Measurements from ENCODE around the gene PIGZ.
A peak's percentile ranks its signal among the peaks of the same experiment; 100 is the strongest.

PIGZ gene

DNA sequence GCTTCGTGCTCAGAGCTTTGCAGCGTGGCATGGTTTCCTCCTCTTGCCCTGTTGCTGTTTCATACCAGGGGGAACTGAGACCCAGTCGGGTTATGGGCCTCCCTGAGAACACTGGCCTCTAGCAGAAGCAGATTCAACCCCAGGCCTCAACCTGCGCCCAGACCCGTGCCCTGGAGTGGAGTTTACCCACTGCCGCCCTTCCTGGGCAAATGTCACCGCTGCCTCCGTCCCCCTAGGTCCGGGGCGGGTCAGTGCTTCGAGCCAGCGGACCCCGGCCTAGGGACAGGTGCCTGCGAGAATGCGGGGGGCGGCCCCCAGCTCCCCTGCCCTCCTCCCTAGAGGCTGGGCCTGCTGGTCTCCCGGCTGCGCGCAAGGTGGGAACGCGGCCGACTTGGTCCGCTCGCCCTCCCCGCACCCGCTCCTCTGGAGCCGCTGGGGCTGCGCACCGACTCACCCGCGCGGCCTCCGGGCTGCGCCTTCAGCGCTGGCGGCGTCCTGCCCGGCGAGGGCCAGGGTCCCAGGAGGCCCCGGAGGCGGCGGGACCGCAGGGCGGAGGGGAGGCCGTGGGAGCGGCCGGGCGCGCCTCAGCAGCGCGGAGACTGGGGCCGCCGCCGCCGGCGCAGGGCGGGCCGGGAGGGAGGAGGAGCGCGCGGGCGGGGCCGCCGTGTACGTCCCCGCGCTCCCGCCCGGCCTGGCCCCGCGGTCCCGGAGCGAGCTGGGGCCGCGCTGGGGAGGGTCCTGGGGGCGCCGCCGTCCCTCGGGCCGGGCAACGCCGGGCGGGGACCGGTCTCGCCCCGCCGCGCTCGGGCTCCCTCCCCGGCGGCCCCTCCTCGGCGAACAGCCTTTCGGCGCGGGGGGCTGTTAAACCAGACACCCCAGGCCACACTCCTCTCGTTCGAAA lies at the start of gene PIGZ:
Gene PIGZ (minus strand): TSS at position 601 of the 901 bp plus-strand sequence. CDS start 16,802 bp downstream, outside the sequence.
- DNase-seq (ENCODE audit: low spot score), result no peak

- no peak for DNase-seq (ENCODE audit: low spot score)
Observed at GRCh38 chr3:197017003-197017402, 48.4 kb upstream of the PIGZ start.

DNA sequence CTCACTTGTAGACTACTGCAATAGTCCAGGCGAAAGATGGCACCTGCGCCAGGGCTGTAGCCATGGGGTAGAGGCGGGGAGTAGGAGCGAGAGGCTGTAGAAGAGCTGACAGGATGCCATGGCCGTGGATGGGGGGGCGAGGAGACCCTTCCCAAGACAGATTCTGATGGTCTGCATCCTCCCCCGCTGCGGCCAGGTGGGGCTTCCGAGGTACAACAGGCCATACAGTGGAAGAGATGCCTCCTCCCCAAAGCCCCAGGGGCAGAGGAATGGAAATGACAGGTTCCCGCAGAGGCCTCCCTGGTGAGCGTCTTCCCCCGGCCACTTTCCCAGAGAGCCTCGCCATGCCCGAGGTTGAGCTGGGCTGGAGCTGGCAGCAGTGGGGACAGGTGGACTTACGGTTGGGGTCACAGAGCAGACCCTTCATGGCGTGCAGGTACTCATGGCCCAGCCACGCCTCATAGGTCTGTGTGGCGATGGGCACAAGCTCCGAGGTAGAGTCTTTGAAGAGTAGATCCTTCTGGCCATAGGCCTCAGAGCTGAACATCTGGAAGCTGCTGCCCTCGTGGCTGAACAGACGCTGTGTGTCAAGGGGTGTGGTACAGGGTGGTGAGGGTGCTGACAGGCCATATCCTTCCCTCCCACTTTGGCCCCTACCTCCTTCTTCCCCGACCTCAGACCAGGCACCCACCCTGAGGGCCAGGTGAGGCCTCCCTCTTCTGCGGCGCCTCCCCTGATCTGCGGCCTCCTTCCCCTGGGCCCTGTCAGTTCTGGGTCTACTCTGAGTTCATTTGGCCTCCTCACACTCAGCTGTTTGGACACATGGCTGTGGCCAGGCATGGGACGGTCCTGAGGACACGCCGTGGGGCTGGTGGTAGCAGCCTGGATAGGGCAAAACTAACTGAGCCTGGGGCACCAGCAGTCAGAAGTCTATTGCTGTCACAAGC lies 47.4 kb upstream of the PIGZ start:
- no peak for DNase-seq (ENCODE audit: low spot score)

DNA sequence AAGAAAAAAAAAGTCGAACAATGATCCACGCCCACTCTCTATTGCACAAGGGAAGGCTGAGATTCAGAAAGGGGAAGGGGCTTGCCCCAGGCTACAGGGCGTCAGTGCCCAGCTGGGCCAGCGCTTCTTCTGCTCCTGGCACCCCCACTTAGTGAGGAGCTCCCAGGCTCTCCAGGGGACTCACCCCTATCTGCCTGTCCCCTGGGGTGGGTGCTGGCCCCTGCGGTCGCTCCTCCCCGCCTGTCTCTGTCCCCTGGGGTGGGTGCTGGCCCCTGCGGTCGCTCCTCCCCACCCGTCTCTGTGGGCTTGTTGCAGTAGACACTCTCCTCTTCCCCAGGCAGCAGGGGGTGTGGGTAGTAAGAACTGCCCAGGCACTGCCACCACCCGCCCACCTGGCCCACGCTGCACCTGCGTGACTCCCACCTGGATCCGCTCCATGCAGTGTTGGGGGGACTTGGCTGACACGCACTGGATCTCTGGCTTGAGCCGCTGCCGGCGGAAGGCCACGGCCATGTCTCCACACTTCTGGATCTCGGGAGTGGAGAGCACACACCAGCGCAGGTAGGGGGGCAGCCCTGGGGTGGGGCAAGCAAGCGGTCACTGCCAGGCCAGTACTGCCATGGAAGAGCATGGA lies 46.4 kb upstream of the PIGZ start:
- no peak for DNase-seq (ENCODE audit: low spot score)

- DNase-seq (ENCODE audit: low spot score), result no peak
Observed at GRCh38 chr3:197014024-197014423, 45.4 kb upstream of the PIGZ start.

GRCh38 chr3:197012540-197012883 lies 43.9 kb upstream of the PIGZ start:
- DNase-seq (ENCODE audit: low spot score), result no peak

DNA sequence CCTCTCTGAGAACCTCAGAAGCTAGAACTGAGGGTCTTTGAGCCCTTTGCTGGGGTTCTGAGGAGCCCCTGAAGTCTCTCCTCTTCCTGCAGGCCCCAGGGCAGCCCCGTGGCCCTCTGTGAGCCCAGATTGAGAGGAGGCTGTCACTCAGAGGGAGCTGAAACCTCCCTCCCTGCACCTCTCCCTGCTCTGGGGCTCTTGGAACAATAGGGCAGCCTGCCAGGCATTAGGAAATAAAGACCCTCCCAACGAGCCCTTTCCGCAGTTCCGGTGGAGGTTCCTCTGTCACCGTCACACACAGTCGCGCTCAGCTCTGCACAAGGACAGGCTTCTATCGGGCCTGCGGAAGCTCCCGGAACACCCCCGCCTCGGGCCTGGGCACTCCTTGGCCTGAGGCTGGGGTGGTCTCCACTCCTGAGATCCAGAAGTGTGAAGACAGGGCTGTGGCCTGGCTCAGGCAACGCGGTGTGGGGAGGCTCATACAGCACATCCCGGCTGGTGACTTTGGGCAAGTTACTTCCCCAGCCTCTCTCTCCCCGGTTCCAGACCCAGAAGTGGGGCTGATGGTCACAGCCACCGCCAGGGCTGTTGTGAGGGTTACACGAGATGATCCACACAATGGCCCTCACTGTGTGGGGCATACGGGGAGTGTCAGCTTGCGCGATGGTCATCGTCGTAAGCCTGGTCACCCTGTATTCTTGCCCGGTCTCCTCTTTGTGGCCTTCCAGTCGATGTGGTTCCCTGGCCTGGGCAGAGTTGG lies 43.3 kb upstream of the PIGZ start:
- no peak for DNase-seq (ENCODE audit: low spot score)

- DNase-seq (ENCODE audit: low spot score), result no peak
Observed at GRCh38 chr3:197010556-197011351, 42.1 kb upstream of the PIGZ start.

GRCh38 chr3:197009532-197010019 lies 40.9 kb upstream of the PIGZ start:
- no peak for DNase-seq (ENCODE audit: low spot score)

GRCh38 chr3:197008436-197009209 lies 40.0 kb upstream of the PIGZ start:
- DNase-seq (ENCODE audit: low spot score), result no peak

DNA sequence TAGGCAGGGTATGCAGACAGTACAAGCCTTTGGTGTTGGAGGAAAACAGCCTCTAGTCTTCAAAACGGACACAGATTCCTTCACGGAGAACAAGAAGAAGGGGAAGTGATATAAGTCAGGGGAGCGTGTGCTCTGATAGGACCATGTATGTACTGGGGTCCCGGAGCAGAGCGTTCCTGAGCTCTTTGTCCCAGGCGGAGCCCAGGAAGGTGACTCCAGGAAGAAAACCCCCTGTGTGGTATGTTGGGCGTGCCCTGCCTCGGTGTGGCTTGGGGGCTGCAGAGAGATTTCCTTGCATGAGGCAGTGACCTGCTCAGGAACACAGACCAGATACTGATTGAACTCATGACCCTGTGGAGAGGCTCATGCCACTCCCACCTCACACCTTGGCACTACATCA lies 39.3 kb upstream of the PIGZ start:
- no peak for DNase-seq (ENCODE audit: low spot score)

GRCh38 chr3:197007296-197007940 lies 38.8 kb upstream of the PIGZ start:
- no peak for DNase-seq (ENCODE audit: low spot score)

- DNase-seq (ENCODE audit: low spot score), result no peak
Observed at GRCh38 chr3:197006860-197007259, 38.2 kb upstream of the PIGZ start.

DNA sequence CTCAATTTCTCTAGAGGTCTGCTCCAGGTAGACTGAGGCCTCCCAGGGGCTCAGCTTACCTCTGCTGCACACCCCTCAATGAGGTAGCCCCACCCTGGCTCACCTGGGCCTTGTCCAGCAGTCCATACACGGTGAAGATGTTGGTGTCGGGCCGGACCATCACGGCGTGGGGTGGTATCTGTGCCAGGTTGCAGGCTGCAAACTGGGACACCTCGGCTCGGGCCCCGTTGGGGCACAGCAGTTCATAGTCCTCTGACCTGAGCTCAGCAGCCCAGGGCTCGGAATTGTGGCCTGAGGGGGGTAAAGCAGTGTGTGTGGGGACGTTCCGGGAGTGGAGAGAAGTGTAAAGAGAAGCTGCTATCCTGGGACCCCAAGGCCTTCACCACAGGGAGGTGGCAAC lies 37.8 kb upstream of the PIGZ start:
- DNase-seq (ENCODE audit: low spot score), result no peak

GRCh38 chr3:197003461-197004385 lies 35.1 kb upstream of the PIGZ start:
- no peak for DNase-seq (ENCODE audit: low spot score)

DNA sequence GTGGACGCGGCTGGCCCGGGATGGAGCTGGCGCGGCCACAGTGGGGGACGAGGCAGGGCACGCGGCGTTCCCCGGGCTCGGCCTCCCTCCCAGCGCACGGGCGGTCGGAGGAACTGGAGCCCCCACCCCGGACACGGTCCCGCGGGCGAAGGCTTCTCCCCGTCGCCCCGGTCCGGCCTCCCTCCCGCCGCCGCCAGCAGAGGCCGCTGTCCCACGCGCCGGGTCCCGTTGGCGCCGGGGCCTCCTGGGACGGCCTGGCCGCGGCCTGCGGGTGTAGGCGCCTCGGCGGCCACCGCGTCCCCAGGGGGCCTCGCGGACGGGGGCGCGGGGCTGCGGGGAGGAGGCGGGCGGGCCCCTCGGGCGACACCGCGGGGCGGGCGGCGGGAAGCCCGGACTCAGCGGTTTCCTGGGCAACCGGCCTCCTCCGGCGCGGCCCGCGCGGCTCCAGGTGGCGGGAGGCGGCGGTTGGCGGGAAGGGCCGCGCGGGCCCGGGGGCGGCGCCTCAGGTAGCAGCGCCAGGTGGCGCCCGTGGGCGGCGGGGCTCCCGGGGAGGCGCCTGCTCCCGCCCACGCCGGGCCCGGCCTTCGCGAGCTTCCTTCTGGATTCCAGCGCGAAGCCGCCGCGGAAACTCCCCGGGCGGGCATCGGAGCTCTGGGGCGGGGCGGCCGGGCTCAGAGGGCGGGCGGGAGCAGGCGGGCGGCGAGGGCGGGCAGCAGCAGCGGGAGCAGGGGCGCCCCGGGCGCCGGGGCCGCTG lies 34.2 kb upstream of the PIGZ start:
- DNase-seq (ENCODE audit: low spot score), result peak; percentile 68

DNA sequence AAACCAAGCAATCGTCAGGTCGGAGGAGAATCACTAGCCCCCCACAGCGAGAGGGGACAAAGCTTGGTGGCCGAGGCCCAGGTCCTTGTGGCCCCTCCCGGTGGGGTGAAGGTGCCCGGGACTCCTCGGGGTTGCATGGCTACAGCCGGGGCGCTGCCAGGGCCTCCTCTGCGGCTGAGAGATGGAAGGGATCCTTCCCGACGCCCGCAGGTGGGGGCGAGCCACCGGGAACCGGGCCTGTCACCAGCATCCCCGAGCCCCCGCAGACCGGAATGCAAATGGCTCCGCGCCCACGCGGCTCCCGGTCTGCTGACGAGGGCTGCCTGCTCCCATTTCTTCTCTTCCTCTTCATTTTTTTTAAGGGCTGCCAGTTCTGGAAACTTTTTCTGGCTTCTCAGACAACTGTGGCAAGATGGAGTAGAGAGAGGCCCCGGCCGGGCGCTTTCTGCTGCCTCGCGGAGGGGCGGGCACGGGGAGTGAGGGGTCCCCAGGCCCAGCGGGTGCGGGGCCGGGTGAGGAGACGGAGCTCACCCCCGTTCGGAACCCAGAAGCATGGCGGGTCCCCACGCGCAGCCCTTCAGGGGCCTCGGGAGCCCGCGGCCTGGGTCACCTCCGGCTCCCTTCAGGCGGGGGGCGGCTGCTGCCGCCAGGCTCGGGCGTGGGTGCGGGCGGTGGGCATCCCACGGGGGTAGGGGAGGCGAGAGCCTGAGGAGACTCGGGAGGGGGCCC lies 33.5 kb upstream of the PIGZ start:
- no peak for DNase-seq (ENCODE audit: low spot score)

All from globus pallidus (tissue), 1 donor.